ENCODE data around the gene KCNMB1. TPM values are rescaled to one million over a fixed set of nuclear protein-coding genes. Genes with fewer than 3 reads are reported as not detected.

Gene KCNMB1
- total RNA-seq, 1 experiment from 2014 or later = 1.00 TPM

Other genes starting within 250 kb of the KCNMB1 start
- not detected in 2 replicates for gene C5orf58, start 156.4 kb downstream of the KCNMB1 start, total RNA-seq (2014; rRNA removed; shearing (Covaris generic))
- gene LCP2, start 91.6 kb downstream of the KCNMB1 start, total RNA-seq (2014; rRNA removed; shearing (Covaris generic)) = 0.03 TPM in 1 of 2 replicates, not detected in the other
- 2.2 and 3.1 TPM in 2 replicates for gene KCNIP1, start 114.7 kb upstream of the KCNMB1 start, total RNA-seq (2014; rRNA removed; shearing (Covaris generic))